Measurements from ENCODE around the gene TRAPPC12.
"Not testable (repeated sequence)": the region's sequence is repeated elsewhere in the genome, so short reads cannot be mapped to it uniquely, and the experiment has no call there.

Gene TRAPPC12

DNA sequence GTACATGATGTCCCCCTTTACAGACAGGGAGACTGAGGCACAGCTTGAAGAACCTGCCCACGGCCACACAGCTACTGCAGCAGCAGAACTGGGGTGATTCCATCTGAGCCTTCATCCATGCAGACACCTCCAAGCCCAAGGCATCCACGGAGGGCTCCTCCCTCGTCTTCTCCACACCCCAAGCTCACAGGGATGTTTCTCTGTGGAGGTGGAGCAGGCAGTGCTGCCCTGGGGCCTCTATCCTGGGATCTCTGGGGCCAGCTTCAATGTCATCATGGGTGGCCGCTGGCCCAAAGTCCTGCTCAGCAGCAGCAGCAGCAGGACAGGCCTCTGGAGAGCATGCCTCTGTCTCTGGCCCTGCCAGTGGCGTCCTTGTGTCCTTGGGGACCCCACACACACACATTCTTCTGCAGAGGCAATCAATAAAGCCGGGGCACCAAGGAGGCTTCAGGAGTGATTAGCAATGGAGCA lies 108.6 kb downstream of the TRAPPC12 start:
- no peak for DNase-seq

DNA sequence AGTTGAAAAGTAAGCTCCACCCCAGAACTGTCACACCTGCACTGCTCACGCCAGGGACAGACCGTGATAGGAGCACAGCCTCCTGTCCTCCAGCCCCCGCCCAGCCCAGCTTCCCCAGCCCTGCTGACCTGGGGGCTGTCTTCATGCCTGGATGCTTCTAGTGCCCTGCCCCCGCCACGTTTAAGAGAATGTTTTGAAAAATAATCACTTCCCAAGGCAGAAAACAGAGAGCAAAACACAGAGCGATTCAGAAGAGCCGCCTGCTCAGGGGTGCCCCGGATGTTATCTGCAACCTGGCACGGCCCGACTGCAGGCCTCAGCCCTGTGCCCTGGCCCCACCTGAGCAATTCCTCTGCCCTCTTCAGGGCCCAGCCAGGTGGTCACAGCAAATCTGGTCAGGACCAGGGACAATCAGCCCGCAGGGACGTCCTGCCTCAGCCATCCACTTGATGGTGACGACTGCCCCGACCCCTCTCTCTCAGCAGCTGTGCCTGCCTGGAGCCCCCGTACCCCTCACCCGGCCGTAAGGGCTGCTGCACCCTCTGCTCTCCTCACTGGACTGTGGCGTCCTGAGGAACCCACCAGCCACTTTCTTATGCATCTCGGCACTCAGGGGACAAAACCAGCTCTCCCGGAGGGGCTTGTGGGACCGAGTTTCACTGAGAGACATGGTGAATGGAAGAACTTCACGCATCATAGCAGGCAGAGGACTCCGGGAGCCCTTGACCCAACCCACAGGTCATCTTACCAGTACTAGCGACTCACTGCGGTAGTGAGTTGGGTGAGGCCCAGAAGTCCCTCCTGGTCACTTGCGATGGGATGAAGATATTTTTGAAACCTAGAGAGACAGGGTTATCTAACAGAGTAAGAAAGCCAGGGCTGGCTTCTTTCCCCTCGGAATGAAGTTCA lies 109.6 kb downstream of the TRAPPC12 start:
- no peak for DNase-seq

DNA sequence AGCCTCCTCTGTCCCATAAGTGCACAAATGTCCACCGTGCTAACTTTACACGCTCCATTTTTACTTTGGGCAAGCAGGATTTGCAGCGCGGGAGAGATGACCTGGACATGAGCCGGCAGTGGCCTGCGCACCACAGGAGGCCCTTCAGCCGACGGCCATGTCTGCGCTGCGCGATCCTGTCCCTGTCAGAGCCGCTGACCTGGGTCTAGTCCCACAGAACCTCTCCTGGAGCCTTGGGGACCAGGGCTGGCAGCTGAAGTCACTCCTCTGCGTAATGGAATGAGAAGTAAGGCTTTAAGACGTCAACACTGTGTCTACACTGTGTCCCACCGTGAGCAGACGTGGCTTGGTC lies 110.2 kb downstream of the TRAPPC12 start:
- no peak for DNase-seq

DNA sequence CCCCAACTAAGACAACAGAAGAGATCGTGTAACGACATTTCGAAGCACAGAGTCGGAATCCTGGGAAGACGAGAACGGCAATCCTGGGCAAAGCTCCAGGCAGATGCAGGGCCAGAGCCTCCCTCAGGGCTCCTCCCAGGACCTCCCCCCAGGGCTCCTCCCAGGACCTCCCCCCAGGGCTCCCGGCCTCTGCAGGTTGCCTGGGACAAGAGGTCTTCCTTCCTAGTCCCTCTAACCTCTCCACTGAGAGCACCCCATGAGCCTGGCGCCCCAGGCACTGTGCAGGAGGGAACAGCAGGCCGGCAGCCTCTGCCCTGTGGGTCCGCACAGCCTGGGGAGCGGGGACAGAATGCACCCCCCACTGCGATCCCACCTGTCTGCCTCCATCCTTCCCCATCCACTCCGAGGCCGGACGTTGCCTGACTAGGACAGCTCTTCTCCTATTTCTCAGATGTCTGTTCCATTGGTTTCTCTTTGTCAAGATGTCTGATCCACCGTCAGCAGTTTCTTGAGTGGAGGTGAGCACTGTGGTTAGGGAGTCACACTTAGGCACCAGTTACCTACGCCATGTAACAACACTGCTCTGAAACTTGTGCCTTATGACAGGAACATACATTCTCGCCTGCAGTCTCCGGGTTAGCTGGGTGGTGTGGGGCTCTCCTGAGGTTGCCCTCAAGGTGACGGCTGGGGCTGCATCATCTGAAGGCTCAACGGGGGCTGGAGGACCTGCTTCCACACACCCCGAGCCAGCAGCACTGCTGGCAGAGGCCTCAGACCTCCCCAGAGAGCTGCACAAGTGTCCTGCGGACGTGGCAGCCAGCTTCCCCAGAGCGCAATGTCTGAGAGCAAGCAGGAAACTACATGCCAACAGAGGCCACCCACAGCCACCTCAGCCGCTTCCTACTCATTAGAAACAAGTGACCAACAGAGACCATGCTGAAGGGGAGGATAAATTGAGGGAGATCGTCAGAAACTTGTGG lies 111.0 kb downstream of the TRAPPC12 start:
- DNase-seq: no peak

DNA sequence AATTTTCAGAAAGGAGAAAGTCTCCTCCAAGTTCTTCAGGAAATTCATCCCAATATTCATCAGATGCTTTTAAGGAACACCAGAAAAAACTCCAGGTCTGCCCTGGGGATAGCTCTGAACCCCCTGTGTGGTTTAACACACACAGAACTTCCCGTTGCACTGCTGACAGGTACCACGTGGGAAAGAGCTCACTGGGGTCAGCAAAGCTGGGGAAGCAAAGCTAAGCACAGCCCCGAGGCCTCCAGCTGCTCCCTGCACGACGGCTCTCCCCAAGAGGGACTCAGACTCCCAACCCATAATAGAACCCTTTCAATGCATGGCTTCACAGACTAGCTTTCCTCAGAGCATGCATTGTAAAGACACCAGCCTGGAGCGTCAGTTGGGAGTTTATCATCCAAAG lies 111.8 kb downstream of the TRAPPC12 start:
- no peak for DNase-seq

DNA sequence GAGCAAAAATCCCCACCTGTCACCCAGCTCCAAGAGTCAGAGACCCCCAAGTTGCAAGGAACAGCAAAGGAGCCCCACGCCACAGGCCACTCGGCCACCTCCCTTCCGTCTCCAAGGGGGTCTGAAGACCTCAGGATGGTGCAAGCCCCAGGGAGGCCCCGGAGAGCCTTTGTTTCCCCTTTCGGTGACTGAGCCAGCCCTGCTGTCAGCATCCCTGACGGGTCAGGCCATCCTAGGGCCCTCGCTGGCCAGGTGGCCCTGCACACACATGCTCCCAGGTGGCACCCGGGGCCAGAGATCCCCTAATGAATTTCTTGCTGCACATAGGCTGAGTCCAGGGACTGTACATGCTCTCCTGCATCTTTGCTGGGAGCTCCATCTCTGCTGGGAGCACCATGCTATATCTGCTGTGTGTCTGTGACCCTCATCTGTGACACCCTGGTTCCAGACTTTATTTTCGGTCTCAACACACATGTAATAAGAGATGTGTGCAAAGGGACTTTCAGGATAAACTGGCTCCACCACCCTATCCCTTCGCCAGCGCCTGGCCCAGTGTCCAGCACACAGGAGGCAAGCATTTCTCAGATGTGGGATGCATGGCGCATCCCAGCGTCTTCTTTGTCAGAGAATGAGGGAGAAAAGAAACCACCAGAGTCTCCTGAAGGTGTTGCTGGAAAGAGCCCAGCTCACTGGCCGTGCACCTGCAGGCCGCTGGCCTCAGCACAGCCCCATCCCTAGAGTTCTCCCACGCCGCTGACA lies 112.4 kb downstream of the TRAPPC12 start:
- DNase-seq: no peak

DNA sequence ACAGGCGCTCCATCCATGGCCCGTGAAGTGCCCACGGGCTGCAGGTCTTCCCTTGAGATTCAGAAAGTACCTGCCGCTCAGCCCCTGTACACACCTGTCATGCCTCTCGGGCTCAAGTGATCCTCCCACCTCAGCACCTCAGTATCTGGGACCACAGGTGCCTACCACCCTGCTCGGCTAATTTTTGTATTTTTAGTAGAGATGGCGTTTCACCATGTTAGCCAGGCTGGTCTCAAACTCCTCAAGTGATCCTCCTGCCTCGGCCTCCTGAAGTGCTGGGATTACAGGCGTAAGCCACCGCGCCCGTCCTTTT lies 112.9 kb downstream of the TRAPPC12 start:
- DNase-seq: not testable (repeated sequence)

DNA sequence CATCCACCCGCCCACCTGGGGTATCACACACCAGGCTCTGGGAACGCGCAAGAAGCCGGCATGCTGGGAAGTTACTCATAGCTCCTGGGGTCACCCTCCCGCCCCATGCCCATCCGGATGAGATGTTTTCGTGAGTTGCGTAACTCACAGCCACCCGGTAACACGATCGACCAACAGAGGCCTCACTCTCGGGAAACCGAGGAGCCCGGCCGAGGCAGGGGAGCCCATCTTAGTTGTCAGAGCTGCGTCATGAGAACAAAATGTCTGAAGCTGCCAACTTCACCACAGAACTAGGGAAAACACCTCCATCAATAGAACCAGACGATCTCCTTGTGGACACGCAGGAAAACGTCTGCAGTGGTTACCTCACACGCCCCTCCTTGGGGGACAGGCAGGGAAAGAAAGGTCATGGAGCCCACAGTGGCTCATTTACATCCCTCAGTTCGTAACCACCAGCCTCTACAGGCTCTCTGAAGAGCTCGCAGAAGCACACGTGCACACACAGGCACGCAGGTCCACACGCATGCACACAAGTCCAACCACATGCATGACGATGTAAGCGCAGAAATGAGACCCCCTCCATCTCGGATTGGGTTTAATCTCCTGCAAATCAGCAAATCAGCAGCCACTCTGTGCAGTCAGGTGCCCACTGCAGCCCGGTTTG lies 113.6 kb downstream of the TRAPPC12 start:
- no peak for DNase-seq

DNA sequence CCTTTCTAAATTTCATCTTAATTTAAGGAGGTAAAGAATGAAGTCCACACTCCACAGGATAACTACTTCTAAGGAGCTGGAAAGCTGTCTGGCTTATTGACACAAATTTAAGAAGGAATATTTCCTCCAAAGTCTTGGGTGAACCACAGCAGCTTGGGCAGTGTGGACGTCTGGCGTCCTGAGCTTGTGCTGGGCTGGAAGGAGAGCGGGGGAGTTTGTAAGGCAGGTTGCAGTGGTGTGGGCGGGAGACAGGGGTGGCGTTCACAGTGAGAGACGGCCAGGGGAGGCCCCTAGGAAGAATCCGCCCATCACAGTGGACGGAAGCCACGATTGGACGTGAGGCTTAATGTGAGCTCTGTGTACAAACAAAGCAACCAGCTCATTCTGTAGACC lies 114.1 kb downstream of the TRAPPC12 start:
- no peak for DNase-seq

DNA sequence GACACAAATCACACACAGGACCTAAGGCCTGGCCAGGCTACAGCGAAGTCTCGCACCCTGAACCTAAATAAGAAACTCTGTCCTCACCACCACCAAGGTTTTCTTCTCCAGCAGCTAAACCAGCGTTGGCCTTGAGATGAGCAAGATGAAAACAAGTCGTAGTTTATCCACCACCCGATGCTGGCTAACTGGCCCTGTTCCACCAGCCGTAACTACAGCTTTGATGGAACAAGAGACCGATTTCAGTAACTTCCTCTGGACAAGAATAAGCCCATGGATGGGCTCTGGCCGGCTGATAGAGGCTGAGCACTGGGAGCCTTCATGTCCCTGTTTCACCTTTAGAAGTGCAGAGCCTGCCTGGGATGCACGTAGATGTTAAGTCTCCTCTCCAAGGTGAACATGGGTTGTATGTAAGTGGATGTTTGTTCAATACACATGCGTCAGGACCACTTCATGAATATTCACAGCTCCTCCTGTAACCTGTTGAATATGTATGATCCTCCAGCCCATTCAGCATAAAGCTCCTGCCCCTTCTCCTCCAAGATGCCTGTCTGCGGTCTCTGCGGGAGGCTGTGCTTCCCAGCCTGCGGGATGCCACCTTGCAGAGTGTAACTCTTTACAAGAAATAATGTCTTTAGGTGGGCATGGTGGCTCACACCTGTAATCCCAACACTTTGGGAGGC lies 115.6 kb downstream of the TRAPPC12 start:
- DNase-seq: no peak

DNA sequence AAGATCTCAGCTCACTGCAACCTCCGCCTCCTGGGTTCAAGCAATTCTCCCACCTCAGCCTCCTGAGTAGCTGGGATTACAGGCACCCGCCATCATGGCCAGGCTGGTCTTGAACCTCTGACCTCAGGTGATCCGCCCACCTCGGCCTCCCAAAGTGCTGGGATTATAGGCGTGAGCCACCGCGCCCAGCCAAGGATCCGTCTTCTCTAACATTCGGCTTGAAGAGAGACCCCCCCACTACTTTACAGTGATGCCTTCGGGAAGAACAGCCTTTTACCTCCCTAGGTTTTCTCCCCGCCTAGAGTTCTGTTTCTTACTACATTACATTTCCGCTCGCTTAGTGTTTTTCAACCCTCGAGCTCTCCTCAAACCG lies 117.2 kb downstream of the TRAPPC12 start:
- not testable (repeated sequence) for DNase-seq

DNA sequence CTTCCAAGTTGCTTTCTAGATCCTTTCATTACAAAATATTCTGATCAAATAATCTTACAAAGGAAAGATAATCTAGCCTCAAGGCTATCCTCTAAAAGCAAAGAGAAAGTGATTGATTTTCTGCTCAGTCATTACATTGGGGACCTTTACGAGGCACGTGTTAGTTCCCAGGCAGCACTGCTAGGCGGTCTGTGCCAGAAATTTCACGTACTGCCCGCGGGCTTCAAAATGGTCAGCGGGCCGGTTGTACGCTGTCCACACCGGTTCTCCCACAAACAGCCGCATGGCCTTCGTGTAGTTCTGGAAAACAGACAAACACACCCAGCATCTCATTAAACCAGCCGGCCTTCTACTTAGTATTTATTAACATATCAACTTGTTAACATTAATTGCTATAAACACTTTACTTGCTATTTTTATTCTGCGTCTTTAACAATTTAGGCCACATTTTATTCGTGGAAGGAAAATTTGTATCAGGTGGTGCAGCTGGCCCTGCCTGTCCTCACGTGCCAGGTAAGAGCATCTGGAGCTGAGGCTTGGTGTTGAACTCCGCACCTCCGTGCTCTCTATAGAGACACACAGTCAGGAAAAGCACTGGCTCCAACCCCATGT lies 119.4 kb downstream of the TRAPPC12 start:
- no peak for DNase-seq

DNA sequence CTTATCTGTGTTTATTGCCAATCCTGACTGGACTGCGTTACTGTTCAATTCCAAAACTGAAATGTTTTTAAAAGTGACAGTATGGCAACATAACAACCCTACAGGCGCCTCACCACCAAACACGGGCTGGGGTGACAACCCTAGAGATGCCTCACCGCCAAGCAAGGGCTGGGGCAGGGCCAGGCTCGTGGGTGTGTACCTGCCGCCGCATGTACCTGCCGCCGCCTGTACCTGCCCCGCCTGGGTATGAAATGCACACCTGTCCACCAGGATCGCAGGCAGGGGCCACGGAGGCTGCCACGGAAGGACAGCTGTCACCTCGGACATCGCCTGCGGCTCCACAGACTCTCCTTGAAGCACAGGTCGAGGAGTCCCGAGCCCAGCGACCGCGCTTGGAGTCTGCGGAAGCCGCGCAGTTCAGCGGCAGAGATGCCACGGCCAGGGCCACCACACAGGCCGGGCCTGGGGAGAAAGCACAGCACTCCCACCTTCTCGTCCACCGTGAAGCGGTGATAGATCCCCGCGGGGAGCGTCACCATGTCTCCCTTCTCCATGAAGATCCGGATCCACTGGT lies 120.9 kb downstream of the TRAPPC12 start:
- no peak for DNase-seq

DNA sequence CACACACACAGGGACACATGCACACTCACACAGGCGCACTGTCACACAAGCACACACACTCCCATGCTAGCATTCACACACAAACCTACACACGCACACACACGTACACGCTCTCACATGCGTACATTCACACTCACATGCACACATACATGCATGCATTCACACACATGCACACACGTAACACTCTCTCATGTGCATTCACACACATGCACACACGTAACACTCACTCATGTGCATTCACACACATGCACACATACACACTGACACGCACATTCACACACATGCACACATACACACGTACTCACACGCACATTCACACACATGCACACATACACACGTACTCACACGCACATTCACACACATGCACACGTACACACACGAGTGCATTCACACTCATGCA lies 123.6 kb downstream of the TRAPPC12 start:
- DNase-seq: no peak

DNA sequence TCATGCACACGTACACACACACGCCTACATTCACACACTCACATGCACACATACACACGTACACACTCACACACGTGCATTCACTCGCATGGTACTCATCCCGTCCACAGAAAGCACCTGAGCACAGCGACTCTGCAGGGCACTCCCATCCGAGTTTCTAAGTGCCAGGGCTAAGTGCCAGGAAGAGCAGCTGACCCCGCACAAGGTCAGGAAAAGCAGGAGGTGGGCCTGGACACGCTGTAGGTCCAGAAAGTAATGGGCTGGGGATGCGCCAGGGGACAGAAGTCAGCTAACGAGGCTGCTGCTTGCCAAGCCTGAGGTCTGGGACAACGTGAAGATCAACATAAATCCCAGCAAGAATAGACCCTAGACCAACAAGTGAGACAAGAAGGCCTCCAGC lies 124.0 kb downstream of the TRAPPC12 start:
- no peak for DNase-seq

DNA sequence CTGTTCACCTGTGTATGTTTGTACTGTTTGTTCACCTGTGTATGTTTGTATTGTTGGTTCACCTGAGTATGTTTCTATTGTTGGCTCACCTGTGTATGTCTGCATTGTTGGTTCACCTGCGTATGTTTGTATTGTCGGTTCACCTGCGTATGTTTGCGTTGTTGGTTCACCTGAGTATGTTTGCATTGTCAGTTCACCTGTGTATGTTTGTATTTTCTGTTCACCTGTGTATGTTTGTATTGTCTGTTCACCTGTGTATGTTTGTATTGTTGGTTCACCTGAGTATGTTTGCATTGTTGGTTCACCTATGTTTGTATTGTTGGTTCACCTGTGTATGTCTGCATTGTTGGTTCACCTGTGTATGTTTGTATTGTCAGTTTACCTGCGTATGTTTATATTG lies 125.2 kb downstream of the TRAPPC12 start:
- no peak for DNase-seq

DNA sequence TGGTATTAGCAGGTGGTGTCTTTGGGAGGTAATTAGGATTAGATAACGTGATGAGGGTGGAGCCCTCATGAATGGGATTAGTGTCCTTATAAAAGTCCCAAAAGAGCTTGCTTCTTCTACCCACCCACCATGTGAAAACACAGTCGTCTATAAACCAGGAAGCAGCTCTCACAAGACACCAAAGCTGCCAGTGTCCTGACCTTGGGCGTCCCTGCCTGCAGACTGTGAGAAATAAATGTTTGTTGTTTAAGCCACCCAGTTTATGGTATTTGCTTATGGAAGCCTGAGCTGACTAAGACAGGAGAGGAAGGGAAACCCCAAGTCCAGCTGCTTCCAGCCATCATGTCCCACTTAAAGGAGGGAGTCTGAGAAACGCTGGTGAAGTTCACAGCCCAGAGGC lies 126.3 kb downstream of the TRAPPC12 start:
- no peak for DNase-seq

DNA sequence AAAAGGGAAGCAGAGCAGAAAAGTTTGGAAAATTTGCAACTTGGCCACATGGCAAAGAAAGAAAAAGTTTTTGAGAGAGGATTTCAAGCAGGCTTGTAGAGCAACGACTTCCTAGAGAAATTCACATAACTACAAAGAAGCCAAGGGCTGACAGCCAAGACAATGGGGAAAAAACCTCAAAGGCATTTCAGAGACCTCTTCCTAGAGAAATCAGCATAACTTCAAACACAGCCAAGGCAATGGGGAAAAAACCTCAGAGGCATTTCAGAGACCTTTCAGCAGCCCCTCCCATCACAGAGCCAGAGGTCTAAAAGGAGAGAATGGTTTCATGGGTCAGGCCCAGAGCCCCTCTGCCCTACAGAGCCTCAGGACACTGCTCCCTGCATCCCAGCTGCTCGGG lies 132.6 kb downstream of the TRAPPC12 start:
- no peak for DNase-seq

DNA sequence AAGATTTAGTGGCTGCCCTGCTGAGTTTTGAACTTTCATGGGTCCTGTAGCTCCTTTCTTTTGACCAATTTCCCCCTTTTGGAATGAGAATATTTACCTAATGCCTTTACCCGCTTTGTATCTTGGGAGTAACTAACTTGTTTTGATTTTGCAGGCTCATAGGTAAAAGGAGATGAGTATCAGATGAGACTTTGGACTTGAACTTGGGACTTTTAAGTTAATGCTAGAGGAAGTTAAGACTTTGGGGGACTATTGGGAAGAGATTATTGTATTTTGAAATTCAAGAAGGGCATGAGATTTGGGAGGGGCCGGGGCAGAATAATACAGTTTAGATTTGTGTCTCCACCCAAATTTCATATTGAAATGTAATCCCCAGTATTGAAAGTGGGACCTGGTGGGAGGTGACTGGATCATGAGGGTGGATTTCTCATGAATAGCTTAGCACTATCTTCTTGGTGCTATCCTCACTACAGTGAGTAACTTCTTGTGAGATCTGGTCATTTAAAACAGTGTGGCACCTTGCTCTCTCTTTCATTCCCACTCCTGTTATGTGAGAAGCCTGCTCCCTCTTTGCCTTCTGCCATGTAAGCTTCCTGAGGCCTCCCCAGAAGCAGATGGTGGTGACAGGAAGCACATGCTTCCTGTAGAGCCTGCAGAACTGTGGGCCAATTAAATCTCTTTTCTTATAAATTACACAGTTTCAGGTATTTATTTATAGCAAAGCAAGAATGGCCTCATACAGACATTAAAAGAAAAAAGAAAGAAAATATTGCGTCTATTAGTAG lies 133.7 kb downstream of the TRAPPC12 start:
- DNase-seq: no peak

DNA sequence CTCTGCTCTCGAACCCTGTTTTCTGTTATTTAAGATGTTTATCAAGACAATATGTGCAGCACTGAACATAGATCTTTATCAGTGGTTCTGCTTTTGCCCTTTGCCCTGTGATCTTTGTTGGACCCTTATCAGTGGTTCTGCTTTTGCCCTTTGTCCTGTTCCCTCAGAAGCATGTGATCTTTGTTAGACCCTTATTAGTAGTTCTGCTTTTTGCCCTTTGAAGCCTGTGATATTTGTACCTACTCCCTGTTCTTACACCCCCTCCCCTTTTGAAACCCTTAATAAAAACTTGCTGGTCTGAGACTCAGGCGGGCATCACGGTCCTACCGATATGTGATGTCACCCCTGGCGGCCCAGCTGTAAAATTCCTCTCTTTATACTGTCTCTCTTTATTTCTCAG lies 135.9 kb downstream of the TRAPPC12 start:
- not testable (repeated sequence) for DNase-seq

Data from hippocampal formation (tissue), 2 donors.